Brain microvascular endothelial cell (primary cell): ENCODE results near the gene LPIN1.

Experiments
- DNase-seq: peaks from one replicate; pipeline ENCODE4 v3.0.0-alpha.2; 2020
- H3K27ac ChIP-seq: fragments of 250-450 bp; sonication (Bioruptor Pico); 2 replicates; pipeline ENCODE4 v1.5.1; 2020; ENCODE audit warnings: mild to moderate bottlenecking, moderate library complexity
- H3K27me3 ChIP-seq: fragments of 250-450 bp; sonication (Bioruptor Pico); replicated peaks from 2 replicates; pipeline ENCODE4 v1.5.1; 2020; ENCODE audit warnings: mild to moderate bottlenecking
- H3K36me3 ChIP-seq: fragments of 250-450 bp; sonication (Bioruptor Pico); replicated peaks from 2 replicates; pipeline ENCODE4 v1.5.1; 2020; ENCODE audit warnings: mild to moderate bottlenecking
- H3K4me3 ChIP-seq: 2 replicates; pipeline ENCODE4 v1.5.1; 2011; ENCODE audit warnings: low read depth, mild to moderate bottlenecking, control low read depth, low read length, moderate library complexity
- in situ Hi-C: cut with HindIII; loops from 2 replicates; pipeline ENCODE4 v1.10.0; 2017; ENCODE audit warnings: low sequenced_read_pairs, low pct_ligation_motif_present
- TF ChIP-seq, protein P1 (sequence below): IDR thresholded peaks from 2 replicates; pipeline ENCODE4 v1.5.1; 2011; ENCODE audit warnings: low read depth, mild to moderate bottlenecking, moderate library complexity, low read length, control low read depth, inconsistent platforms; ENCODE audit errors: missing control alignments

Gene LPIN1

GRCh38 chr2:11831415-11831814 is 85.0 kb downstream of the LPIN1 start:
- no peaks in the 10 kb centered on the region for H3K27me3 ChIP-seq
- DNase-seq, result no peak
- H3K36me3 ChIP-seq, result peaks cover 3% of the 10 kb centered on the region
- TF ChIP-seq, protein P1, sequence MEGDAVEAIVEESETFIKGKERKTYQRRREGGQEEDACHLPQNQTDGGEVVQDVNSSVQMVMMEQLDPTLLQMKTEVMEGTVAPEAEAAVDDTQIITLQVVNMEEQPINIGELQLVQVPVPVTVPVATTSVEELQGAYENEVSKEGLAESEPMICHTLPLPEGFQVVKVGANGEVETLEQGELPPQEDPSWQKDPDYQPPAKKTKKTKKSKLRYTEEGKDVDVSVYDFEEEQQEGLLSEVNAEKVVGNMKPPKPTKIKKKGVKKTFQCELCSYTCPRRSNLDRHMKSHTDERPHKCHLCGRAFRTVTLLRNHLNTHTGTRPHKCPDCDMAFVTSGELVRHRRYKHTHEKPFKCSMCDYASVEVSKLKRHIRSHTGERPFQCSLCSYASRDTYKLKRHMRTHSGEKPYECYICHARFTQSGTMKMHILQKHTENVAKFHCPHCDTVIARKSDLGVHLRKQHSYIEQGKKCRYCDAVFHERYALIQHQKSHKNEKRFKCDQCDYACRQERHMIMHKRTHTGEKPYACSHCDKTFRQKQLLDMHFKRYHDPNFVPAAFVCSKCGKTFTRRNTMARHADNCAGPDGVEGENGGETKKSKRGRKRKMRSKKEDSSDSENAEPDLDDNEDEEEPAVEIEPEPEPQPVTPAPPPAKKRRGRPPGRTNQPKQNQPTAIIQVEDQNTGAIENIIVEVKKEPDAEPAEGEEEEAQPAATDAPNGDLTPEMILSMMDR, result no peak
- in situ Hi-C loops, result no loop called here
- H3K27ac ChIP-seq, result no peak overlapping the region
- H3K4me3 ChIP-seq, result no peak overlapping the region

- H3K27ac ChIP-seq, result no peak overlapping the region
- DNase-seq, result no peak
- no peak overlapping the region for H3K4me3 ChIP-seq
- H3K27me3 ChIP-seq, result no peaks in the 10 kb centered on the region
- no peaks in the 10 kb centered on the region for H3K36me3 ChIP-seq
- in situ Hi-C loops, result no loop called here
- TF ChIP-seq, protein P1, result no peak
Measured at GRCh38 chr2:11832531-11832930, 86.1 kb downstream of the LPIN1 start.

- TF ChIP-seq, protein P1, result no peak
- Histone ChIP-seq H3K27me3 (no peaks in the 10 kb centered on the region), H3K4me3 (no peak overlapping the region), H3K27ac (no peak overlapping the region), H3K36me3 (no peaks in the 10 kb centered on the region)
- DNase-seq, result peak; percentile 31
- in situ Hi-C loops, result no loop called here
Measured at GRCh38 chr2:11833601-11834000, 87.2 kb downstream of the LPIN1 start.

- no peak for DNase-seq
- in situ Hi-C loops, result no loop called here
- no peaks in the 10 kb centered on the region for H3K27me3 ChIP-seq
- H3K27ac ChIP-seq, result no peak overlapping the region
- TF ChIP-seq, protein P1, result peak; percentile 35
- no peaks in the 10 kb centered on the region for H3K36me3 ChIP-seq
- H3K4me3 ChIP-seq, result no peak overlapping the region
Measured at GRCh38 chr2:11835403-11835802, 89.0 kb downstream of the LPIN1 start.

- Histone ChIP-seq H3K4me3 (no peak overlapping the region), H3K36me3 (no peaks in the 10 kb centered on the region), H3K27ac (no peak overlapping the region), H3K27me3 (no peaks in the 10 kb centered on the region)
- in situ Hi-C loops, result no loop called here
- TF ChIP-seq, protein P1, result no peak
- DNase-seq, result no peak
Measured at GRCh38 chr2:11836647-11837219, 90.3 kb downstream of the LPIN1 start.

- H3K27me3 ChIP-seq, result no peaks in the 10 kb centered on the region
- no peaks in the 10 kb centered on the region for H3K36me3 ChIP-seq
- H3K4me3 ChIP-seq, result no peak overlapping the region
- TF ChIP-seq, protein P1, result no peak
- H3K27ac ChIP-seq, result no peak overlapping the region
- no peak for DNase-seq
- in situ Hi-C loops, result no loop called here
Measured at GRCh38 chr2:11837875-11838734, 91.7 kb downstream of the LPIN1 start.
